Amniotic epithelial cell (primary cell): ENCODE results near the gene MSI2.
"Not testable (repeated sequence)": the region's sequence is repeated elsewhere in the genome, so short reads cannot be mapped to it uniquely, and the experiment has no call there.

ENCODE experiments used
- DNase-seq: peaks from one replicate; pipeline ENCODE4 v3.0.0-alpha.2; 2010; ENCODE audit warnings: low read depth

Gene MSI2

DNA sequence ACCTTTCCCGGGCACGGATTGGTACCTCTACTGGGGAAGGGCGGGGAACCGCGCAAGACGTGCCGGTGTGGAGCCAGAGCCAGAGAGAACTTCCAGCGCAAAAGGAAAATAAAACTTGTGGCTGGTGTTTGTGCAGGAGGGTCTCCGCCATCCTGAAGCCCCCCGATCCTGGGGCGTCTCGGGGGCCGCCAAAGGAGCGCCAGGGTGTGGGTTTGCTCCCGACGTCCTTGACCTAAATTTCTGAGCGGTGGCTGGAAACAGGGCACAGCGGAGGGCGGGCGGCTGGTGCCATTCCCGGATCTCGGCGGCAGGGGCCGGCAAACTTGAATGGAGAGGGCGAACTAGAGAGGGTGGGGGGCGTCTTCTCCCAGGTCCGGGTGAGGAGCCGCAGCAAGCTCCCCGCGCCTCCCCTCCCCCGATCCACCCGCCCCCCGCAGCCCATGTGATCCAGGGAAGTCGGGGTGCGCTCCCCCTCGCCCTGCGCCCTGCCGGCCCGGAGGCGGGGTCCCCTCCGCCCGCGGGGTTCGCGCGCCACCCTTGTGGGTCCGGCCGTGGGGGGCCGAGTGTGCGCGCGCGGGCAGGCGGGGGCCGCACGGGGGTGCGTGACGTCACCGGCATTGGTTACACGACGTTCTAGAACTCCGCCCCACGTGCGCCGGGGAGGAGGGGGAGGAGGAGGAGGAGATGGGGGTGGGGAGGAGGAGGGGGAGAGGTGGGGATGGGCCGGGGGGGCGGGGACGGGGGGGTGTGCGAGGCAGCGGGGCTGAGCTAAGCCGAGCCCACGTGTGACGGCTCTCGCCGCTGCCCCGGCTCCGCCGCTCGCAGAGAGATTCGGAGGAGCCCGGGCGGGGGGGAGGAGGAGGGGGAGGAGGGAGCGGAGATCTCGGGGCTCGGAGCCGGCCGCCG lies at the start of gene MSI2:
Gene MSI2, plus strand, starts transcription at position 748 of the 906 bp plus-strand sequence. CDS start 220 bp downstream, outside the sequence.
- DNase-seq, result peak; percentile 87

DNA sequence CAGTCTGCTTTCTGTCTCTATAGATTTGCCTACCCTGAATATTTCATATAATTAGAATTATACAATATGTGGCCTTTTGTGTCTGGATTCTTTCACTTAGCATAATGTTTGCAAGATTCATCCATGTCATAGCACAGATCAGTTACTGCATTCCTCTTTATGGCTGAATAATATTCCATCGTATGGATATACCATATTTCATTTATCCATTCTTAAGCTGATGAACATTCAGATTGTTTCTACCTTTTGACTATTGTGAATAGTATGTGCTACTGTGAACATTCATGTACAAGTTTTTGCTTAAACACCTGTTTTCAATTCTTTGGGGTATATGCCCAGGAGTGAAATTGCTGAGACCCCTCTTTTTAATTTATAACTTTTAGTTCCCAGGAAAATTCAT lies 49.4 kb upstream of the MSI2 start:
- DNase-seq, result no peak

- DNase-seq, result no peak
Observed at GRCh38 chr17:57207396-57207795, 48.9 kb upstream of the MSI2 start.

DNA sequence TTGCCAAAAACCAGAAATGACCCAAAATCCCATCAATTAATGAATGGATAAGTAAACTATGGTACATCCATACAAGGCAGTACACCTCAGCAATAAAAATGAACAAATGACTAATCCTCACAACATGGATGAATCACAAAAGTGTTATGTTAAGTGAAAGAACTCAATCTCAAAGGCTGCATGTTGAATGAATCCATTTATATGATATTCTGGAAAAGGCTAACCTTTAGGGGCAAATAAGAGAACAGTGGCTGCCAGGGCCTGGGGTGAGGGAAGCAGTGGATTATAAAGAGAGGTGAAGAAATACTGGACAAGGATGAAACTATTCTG lies 46.1 kb upstream of the MSI2 start:
- peak; percentile 31 for DNase-seq

DNA sequence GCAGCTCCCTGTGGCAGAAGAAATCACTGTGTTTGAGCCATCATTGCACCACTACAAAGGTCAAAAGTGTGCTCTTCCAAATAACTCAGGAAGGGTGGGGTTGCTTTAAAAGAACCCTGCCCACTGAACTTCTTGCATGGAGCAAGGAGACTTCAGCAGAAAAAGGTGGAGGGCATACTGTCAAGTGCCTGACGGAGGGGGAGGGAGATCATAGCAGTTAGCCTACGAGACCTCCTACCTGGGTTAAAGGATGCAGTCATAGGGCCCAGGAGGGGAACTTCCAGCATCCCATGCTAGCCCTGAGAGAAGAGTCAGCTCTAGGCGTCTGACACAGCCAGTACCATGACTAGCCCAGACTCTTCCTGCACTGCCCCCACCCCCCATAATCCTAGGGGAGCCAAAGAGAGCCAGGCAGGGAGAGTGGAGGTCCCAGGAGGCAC lies 45.3 kb upstream of the MSI2 start:
- no peak for DNase-seq

- DNase-seq, result peak; percentile 44
Observed at GRCh38 chr17:57211543-57211942, 44.8 kb upstream of the MSI2 start.

GRCh38 chr17:57213180-57213825 lies 43.0 kb upstream of the MSI2 start:
- DNase-seq, result peak; percentile 30

DNA sequence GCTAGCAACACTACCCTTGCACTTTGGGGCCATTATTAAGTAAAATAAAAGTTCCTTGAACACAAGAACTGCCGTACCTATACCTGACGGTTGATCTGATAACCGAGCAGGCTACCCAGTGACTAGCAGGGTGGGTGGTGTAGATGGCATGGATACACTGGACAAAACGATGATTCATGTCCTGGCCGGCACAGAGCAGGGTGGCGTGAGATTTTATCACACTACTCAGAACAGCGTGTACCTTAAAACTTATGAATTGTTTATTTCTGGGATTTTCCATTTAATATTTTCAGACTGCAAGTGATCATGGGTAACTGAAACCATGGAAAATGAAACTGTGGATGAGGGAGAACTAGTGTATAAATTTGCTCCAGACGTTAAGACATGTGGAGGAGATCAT lies 41.0 kb upstream of the MSI2 start:
- DNase-seq, result peak; percentile 86

- no peak for DNase-seq
Observed at GRCh38 chr17:57221366-57222350, 34.7 kb upstream of the MSI2 start.

GRCh38 chr17:57222422-57222821 lies 33.9 kb upstream of the MSI2 start:
- not testable (repeated sequence) for DNase-seq

DNA sequence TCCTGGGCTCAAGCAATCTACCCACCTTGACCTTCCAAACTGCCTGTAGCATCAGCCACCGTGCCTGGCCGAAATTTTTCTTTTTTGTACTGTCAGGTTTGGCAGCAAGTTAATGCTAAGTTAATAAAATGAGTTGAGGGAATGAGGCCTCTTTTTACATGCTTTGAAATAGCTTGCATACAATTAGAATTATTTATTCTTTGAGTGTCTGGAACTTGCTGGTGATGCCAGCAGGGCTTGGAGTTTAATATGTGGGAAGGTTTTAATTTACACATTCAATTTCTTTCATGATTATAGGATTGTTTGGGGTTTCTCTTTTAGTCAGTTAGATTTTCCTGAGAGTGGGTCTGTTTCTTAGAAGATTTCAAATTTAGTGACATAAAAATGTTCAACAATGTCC lies 31.2 kb upstream of the MSI2 start:
- no peak for DNase-seq

DNA sequence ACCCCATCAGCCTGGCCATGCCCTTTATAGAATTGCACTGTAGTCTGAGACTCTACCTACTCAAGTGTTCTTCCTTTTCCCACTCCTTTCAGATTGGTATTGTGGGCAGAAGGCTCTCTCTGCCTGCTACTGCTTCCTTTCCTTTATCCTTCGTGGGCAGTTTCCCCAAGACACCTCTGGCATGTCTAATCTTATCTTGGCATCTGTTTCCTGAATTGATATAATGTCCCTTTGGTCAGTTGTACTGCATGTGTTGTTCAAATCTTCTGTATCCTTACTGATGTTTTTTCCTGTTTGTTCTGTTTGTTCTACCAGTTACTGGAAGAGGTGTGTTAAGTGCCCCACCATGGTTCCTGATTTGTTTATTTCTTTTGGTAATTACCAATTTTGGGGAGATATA lies 29.5 kb upstream of the MSI2 start:
- DNase-seq, result no peak

DNA sequence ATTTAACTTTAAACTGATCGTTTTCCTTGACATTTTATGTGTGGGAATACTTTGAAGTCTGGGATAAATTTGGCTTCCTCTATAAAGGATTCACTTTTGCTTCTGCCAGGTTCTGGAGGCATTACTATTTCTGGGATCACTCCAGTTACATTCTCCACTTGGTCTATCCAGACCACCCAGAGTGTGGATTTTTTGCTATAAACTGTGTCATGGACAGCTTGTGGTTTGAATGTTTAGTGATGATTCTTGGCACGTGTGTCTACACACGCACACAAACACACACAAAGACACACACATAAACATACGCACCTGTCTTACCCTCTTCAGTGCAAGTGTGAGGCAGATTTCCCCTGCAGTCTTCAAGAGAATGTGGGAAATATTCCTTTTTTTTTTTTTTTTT lies 27.4 kb upstream of the MSI2 start:
- no peak for DNase-seq

GRCh38 chr17:57234061-57234738 lies 22.1 kb upstream of the MSI2 start:
- no peak for DNase-seq

- DNase-seq, result no peak
Observed at GRCh38 chr17:57234739-57235092, 21.6 kb upstream of the MSI2 start.

GRCh38 chr17:57235124-57235523 lies 21.2 kb upstream of the MSI2 start:
- no peak for DNase-seq

- no peak for DNase-seq
Observed at GRCh38 chr17:57236686-57237299, 19.5 kb upstream of the MSI2 start.

DNA sequence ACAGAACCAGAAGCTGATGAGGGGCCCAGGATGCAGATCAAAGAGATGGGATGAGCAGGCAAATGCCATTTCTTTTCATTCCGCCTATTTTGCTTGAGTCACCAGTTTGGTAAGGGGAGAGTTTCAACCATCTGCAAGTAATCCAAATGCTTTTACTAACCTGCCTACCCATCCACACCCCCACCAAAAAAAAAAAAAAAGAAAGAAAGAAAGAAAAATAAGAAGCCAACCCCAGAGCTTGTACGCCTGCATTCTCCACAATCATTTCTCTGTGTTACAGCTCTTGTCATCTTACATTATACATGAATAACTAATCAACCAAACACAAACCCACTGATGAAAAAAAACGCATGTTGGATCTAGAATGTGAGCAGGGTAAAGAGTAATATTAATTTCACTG lies 15.7 kb upstream of the MSI2 start:
- DNase-seq, result no peak

GRCh38 chr17:57242148-57242547 lies 14.2 kb upstream of the MSI2 start:
- no peak for DNase-seq

- DNase-seq, result peak; percentile 52
Observed at GRCh38 chr17:57243171-57243622, 13.1 kb upstream of the MSI2 start.

- DNase-seq, result peak; percentile 38
Observed at GRCh38 chr17:57245786-57246185, 10.5 kb upstream of the MSI2 start.
